ENCODE measurements around the gene GDE1.

The GDE1 gene

DNA sequence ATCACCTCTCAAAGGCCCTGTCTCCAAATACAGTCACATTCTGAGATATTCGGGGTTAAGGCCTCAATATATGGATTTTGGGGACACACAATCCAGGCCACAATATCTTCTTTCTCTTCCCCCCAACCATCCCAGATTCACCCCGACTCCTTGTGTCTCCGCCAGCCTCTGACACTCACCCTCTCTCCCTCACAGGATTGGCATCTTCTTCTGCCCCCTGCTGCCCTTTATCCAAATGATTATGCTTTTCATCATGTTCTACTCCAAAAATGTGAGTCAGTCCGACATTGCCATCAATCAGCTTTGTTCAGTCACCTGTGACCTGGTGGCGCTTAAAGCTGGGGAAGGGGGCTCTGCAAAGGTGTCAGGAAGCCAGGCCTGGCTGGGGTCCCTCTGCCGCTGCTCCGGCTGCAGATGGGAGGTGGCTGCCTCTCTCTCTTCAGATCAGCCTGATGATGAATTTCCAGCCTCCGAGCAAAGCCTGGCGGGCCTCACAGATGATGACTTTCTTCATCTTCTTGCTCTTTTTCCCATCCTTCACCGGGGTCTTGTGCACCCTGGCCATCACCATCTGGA lies 35.1 kb downstream of the GDE1 start:
- DNase-seq (ENCODE audit: low read depth in 2 of 3, low spot score in 2 of 3), result no peak

DNA sequence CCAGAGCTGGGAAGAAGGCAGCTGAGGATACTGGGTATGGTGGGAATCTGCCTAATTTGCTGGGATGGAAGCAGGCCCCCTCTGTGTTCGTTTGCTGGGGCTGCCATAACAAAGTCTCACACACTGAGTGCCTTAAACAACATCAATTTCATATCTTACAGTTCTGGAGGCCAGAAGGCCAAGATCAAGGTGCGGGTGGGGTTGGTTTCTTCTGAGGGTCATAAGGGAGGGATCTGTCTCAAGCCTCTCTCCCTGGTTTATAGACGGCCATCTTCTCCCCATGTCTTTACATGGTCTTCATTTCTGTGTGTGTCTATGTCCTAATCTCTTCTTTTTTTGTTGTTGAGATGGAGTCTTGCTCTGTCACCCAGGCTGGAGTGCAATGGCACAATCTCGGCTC lies 35.8 kb downstream of the GDE1 start:
- DNase-seq (ENCODE audit: low read depth in 2 of 3, low spot score in 2 of 3), result no peak

DNA sequence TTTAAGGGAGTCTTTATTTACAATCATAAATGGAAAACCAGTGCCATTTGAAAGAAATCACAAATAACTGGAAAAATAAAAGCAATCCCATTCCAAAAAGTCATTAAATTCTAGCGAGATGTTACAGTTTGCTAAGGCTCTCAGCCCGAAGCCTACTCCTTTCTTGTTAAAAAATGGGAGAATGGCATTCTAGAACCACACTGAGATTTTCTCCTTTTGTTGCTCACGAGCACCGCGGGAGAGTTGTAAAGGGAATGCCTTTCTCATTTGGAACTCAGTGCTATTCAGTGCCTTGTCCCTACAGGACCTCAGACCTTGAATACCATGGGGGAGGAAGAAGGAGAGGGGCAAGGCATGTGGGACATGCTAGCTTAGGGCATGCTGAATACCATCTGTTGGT lies 36.3 kb downstream of the GDE1 start:
- DNase-seq (ENCODE audit: low read depth in 2 of 3, low spot score in 2 of 3), result no peak

DNA sequence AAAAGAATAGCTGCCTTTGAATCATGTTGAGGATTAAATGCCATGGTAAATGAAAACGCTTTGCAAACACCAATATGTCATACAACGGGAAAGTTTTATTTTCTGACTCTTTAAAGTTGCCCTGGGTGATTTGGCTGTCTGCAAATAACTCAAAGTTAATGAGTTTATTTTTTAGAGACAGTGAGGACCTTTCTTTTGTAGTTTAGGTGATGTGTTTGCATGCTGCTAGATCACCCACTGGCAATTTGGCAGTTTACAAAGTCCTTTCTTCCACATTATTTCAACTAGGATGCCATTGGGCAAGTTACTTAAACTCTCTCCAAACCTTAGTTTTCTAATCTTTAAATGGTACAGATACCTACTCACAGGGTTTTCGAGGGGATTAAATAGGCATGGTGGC lies 37.8 kb downstream of the GDE1 start:
- DNase-seq (ENCODE audit: low read depth in 2 of 3, low spot score in 2 of 3), result no peak

DNA sequence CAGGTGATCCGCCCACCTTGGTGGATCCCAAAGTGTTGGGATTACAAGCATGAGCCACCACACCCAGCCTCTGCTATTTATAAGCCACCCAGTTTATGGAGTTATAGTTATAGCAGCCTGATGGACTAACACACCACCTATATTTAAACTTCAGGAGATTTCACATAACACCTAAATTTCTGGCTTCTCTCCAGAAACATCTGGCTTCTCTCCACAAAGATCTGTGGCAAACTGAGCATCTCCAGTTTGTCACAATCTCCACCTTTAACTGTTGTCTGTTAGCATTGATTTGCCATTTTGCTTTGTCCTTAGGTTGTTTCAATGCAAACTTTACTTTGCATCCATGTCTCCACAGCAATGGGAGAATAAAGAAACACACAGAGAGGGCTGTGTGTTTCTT lies 39.6 kb downstream of the GDE1 start:
- no peak for DNase-seq (ENCODE audit: low read depth in 2 of 3, low spot score in 2 of 3)

DNA sequence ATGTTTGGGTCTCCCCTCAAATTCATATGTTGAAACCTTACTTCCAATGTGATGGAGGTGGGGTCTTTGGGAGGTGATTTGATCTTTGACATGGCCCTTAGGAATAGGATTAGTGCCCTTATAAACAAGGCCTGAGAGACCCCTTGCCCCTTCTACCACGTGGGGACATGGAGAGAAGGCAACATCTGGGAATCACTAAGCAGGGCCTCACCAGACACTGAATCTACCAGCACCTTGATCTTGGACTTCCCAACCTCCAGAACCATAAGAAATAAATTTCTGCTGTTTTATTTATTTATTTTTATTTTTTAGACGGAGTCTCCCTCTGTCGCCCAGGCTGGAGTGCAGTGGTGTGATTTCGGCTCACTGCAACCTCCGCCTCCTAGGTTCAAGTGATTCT lies 40.1 kb downstream of the GDE1 start:
- no peak for DNase-seq (ENCODE audit: low read depth in 2 of 3, low spot score in 2 of 3)

DNA sequence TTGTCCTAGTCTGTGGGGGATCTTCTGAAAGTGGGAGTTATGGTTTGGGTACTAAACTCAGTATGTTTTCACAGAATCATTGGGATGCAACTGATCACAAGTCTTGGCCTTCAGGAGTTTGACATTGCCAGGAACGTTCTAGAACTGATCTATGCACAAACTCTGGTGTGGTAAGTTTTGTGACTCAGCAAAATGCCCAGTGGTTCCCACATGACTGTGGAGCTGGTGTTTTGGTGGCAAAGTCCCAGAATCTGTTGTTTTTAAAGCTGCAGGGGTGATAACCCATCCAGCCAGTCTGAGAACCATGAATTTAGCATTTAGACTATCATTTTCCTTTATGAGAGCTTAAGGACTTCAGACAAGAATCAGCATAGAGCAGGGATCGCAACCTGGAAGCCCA lies 40.6 kb downstream of the GDE1 start:
- no peak for DNase-seq (ENCODE audit: low read depth in 2 of 3, low spot score in 2 of 3)

DNA sequence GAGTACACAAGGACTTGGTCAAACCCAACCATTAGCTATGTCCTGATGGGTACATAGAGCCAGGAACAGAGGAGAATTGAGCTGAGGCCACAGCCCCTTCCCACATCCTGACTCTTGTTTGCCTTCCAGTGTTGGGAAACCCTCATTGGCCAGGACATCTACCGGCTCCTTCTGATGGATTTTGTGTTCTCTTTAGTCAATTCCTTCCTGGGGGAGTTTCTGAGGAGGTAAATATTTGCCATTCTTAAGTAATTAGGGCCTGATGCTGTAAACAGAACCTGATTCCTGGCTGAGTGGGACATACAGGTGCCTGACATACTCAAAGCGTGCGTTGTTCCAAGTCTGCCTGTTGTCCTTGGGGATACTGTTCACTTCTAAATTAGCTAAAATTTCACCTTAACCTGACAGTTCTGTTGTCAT lies 42.6 kb downstream of the GDE1 start:
- DNase-seq (ENCODE audit: low read depth in 2 of 3, low spot score in 2 of 3), result no peak

DNA sequence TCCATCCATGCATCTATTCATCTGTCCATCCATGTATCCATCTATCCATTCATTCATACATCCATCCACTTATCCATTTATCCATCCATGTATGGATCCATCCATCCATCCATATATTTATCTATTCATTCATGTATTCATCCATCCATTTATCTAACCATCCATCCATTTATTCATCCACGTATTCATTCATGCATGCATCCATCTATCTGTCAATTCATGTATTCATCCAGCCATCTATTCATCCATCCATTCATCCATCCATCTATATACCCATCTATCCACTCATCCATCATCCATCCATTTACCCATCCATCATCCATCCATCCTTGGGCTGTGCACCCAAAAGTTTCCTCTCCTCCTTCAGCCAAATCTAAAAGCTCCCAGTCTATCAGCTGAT lies 43.4 kb downstream of the GDE1 start:
- no peak for DNase-seq (ENCODE audit: low read depth in 2 of 3, low spot score in 2 of 3)

DNA sequence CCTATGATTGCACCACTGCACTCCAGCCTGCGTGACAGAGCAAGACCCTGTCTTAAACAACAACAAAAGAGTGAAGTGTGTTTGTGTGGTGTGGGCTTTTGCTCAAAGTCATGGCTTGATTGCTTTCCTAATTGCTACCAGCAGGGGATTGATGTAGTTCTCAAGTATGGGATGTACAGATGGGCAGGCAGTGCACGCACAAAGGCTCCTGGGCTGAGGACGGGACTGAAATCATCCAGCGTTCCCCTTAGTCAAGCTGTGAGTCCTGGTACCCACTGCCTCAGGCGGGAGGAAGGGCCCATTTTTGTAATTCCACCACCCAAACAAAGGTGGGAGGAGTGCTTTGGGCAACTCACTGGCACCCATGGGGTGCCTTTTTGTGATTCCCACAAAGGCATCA lies 47.3 kb downstream of the GDE1 start:
- DNase-seq (ENCODE audit: low read depth in 2 of 3, low spot score in 2 of 3), result no peak

DNA sequence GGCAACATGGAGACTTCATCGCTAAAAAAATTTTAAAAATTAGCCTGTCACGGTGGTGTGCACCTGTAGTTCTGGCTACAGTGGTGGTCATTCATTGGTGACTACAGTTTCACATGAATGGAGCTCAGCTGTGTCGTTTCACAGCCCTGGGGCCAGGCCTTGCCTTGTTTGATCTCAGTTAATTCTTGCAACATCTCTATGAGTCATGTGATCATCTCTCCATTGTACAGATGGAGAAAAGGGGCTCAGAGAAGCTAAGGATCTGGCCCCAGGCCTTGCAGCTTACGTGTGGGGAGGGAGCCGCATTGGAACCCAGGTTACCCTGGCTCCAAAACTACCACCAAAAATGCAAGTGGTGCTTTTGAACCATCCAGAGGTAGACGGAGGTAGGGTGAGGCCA lies 49.4 kb downstream of the GDE1 start:
- DNase-seq (ENCODE audit: low read depth in 2 of 3, low spot score in 2 of 3), result no peak

DNA sequence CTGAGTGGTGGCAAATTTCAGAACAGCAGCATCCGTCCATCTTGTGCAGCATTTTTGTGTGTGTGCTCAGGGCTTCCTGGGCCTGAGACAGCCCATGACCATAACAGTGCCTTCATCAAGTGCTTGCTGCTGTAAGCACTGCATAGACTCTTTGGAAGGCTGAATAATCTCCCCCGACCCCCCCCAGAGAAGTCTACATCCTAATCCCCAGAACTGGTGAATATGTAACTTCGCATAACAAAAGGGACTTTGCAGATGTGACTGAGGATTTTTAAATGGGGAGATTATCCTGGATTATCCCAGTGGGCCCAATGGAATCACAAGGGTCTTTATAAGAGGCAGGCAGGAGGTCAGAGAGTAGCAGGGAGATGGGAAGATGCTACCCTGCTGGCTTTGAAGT lies 53.6 kb downstream of the GDE1 start:
- DNase-seq (ENCODE audit: low read depth in 2 of 3, low spot score in 2 of 3), result no peak

DNA sequence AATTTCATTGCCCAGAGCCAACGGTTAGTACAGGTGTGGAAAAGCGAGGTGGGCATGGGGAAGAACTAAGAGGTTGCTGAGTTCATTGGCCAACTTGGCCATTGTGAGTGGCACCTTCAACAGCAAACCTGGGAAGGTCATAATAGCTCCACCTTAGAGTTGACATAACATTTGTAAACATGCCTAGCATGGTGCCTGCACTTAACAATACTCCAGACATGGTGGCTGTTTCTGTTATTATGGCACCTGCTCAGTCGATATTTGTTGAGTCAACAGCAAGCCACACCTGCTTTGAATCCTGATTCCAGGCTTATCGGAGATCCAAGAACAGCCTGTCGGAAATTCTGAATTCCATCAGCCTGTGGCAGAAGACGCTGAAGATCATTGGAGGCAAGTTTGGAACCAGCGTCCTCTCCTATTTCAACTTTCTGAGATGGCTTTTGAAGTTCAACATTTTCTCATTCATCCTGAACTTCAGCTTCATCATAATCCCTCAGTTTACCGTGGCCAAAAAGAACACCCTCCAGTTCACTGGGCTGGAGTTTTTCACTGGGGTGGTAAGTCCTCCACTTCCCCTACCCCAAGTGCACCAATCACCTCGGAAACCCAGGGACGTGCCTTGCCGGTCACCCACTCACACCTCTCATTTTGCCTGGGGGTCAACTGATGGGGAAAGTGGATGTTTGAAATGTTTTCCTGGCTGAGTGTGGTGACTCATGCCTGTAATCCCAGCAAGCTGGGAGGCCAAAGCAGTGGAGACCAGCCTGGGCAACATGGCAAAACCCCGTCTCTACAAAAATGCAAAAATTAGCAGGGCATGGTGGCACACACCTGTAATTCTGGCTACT lies 58.2 kb downstream of the GDE1 start:
- DNase-seq (ENCODE audit: low read depth in 2 of 3, low spot score in 2 of 3), result no peak

DNA sequence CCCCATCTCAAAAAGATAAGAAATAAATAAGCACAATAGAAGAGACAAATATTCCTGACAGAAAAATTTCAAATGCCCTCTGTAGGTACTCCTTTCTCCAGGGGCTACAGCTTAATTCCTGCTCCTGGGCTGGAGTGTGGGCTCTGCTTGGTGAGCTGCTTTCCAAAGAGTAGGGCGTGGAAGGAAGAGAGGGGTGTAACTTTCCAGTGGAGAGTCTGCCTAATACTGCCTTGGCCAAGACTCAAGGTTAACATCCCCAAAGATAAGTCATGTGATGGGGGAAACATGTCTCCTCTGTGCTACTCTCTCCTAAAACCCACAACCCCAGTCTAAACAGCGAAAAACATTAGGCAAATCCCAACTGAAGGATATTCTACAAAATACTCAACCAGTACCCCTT lies 61.5 kb downstream of the GDE1 start:
- no peak for DNase-seq (ENCODE audit: low read depth in 2 of 3, low spot score in 2 of 3)

DNA sequence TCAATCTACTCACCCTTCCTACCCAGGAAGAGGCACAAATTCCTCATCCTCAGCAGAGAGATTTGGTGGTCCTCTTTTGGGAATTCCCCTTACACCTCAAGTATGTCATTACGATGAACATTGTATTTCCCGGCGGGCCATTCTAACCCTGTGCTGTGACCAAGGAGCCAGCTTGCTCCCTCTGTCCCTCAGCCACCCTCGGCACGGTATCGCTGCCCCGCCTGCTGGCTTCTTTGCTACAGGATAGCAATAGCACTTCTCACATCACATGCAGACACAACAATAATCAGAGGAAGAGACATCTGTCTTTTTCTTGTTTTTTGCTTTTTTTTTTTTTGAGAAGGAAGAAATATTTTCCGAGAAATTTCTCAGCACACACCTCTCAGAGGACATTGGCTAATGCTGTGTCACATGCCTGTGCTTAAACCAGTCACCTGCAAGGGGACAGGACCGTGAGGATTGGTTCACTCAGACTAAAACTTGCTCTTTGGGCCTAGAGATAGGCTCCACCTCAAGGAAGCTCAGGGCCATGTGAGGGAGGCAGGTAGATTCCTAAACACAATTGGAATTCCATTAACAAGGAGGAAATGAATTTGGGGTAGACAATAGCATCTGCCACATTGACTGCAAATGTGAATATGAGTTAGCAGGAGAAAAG lies 63.0 kb downstream of the GDE1 start:
- no peak for DNase-seq (ENCODE audit: low read depth in 2 of 3, low spot score in 2 of 3)

Measured in activated CD8-positive, alpha-beta memory T cell treated with anti-CD3 and anti-CD28 coated beads for 48 hours (primary cell).